Stomach (tissue), 9 donors: ENCODE measurements around the gene FGGY. TPM values are rescaled to one million over a fixed set of nuclear protein-coding genes. Genes with fewer than 3 reads are reported as not detected.

Source experiments
- DNase-seq, 2 donors: peaks; one replicate each; pipeline versions ENCODE4 v3.0.0 to v3.0.0-alpha.2; 2013 to 2019
- H3K27ac ChIP-seq, 5 donors: fragments of 200-600 bp in 4 of 5; sonication (generic) in 4 of 5; one replicate each; pipeline ENCODE4 v1.5.1; 2013 to 2019; ENCODE audit warnings: mild to moderate bottlenecking in 1 of 5, moderate library complexity in 1 of 5
- H3K27me3 ChIP-seq, 3 donors: fragments of 200-600 bp; sonication (generic); one replicate each; pipeline ENCODE4 v1.5.1; 2017 to 2019; ENCODE audit warnings: mixed run types in 1 of 3
- H3K36me3 ChIP-seq, 4 donors: fragments of 200-600 bp; sonication (generic); 1 replicate in 3 of 4; 2 replicates in 1 of 4; pipeline ENCODE4 v1.5.1; 2016 to 2019
- H3K4me1 ChIP-seq, 4 donors: fragments of 200-600 bp; sonication (generic); one replicate each; pipeline ENCODE4 v1.5.1; 2016 to 2019
- H3K4me3 ChIP-seq, 4 donors: fragments of 200-600 bp; sonication (generic) in 3 of 4; one replicate each; pipeline ENCODE4 v1.5.1; 2016 to 2019; ENCODE audit warnings: mild to moderate bottlenecking in 1 of 4
- H3K9me3 ChIP-seq, 4 donors: fragments of 200-600 bp; sonication (generic); one replicate each; pipeline ENCODE4 v1.5.1; 2016 to 2019
- EP300 ChIP-seq: sonication (generic); formaldehyde crosslinking; IDR thresholded peaks from one replicate; pipeline ENCODE4 v1.6.1; 2017; ENCODE audit warnings: antibody characterized with exemption
- POLR2A ChIP-seq, 4 donors: fragments of 450-650 bp; IDR thresholded peaks; one replicate each; pipeline ENCODE4 v1.6.1; 2016; ENCODE audit warnings: antibody characterized with exemption in 4 of 4, control low read depth in 2 of 4, mild to moderate bottlenecking in 1 of 4, moderate library complexity in 1 of 4
- POLR2AphosphoS5 ChIP-seq, 3 donors: sonication (generic); formaldehyde crosslinking; IDR thresholded peaks; one replicate each; pipeline ENCODE4 v1.6.1; 2016; ENCODE audit warnings: antibody characterized with exemption in 3 of 3
- WGBS, 5 donors: extraction: QIAGEN DNeasy Blood & Tissue Kit in 3 of 5; methylation state at CpG; one replicate each; pipeline versions ENCODE4 v1.1.5 to v1.1.7; 2013 to 2018; 5-methylcytosine and 5-hydroxymethylcytosine counted together
- intact Hi-C: fragments of 100-400 bp; cut with DNase I; formaldehyde crosslinking; loops from one replicate; pipeline ENCODE4 v1.15.1; 2023; ENCODE audit warnings: low total_unique reads
- polyA plus RNA-seq, 3 donors: library from polyadenylated mRNA; stranded (reverse); fragments of 200-250 nt; gene quantifications; one replicate each; pipeline ENCODE4 v1.2.3, GENCODE V29; 2013
- total RNA-seq, 5 donors: library from RNA; depleted of rRNA; stranded (reverse); fragments of >200 nt; gene quantifications; one replicate each; pipeline versions ENCODE4 v1.1.0 to v1.2.3, GENCODE V29; 2014 to 2016
- TF ChIP-seq, protein P1 (sequence below), 7 experiments: fragments of 450-650 bp in 4 of 7; fragments of 200-600 bp in 3 of 7; sonication (generic) in 3 of 7; IDR thresholded peaks; one replicate each; pipeline ENCODE4 v1.5.1; 2016 to 2019; ENCODE audit warnings: antibody characterized with exemption in 7 of 7, control low read depth in 2 of 7, mild to moderate bottlenecking in 1 of 7
- donor health status: healthy with polysubstance abuse.
- donor health status: Bipolar disorder and iron deficiency.
- donor health status: healthy.

Gene FGGY
- total and polyA plus RNA-seq, 8 donors = 6.2 to 40.6 (median 10.8) TPM

DNA sequence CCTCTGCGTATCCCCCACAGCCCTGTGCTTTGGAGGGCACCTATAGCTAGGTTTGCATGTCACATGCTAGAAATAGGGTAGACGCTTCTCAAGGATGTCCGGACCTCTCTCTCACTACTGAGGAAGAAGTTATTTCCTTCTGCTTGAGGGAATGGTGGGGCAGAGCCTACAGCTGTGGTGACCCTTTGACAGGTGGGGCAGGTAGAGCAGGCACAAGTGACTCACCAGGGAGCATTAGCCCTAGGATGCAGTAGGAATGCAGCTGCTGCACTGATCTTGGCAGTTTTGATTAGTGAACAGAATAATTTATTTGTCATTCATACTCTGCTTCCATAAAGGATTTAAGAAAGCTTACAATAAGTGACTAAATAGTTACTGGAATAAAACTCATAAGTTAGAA is 388.2 kb downstream of the FGGY start:
- Histone ChIP-seq H3K36me3 (no peaks in the 10 kb centered on the region), H3K9me3 (no peaks in the 10 kb centered on the region), H3K4me3 (no peak overlapping the region), H3K27me3 (no peaks in the 10 kb centered on the region), H3K4me1 (peaks cover 0 to 41% (median 6%) of the 10 kb centered on the region in 4 donors), H3K27ac (peak overlapping the region in 2 of 5 donors; percentile 7 to 82)
- WGBS, 5 donors = 90 to 99% (median 96%) methylated on average over 3 of the region's 3 CpGs
- intact Hi-C loops = no loop called here
- DNase-seq = no peak
- no peak for TF ChIP-seq EP300
- TF ChIP-seq POLR2AphosphoS5 (IDR thresholded peaks at IDR 0.05) = no peak
- TF ChIP-seq, protein P1, sequence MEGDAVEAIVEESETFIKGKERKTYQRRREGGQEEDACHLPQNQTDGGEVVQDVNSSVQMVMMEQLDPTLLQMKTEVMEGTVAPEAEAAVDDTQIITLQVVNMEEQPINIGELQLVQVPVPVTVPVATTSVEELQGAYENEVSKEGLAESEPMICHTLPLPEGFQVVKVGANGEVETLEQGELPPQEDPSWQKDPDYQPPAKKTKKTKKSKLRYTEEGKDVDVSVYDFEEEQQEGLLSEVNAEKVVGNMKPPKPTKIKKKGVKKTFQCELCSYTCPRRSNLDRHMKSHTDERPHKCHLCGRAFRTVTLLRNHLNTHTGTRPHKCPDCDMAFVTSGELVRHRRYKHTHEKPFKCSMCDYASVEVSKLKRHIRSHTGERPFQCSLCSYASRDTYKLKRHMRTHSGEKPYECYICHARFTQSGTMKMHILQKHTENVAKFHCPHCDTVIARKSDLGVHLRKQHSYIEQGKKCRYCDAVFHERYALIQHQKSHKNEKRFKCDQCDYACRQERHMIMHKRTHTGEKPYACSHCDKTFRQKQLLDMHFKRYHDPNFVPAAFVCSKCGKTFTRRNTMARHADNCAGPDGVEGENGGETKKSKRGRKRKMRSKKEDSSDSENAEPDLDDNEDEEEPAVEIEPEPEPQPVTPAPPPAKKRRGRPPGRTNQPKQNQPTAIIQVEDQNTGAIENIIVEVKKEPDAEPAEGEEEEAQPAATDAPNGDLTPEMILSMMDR (IDR thresholded peaks at IDR 0.05) = no peak

DNA sequence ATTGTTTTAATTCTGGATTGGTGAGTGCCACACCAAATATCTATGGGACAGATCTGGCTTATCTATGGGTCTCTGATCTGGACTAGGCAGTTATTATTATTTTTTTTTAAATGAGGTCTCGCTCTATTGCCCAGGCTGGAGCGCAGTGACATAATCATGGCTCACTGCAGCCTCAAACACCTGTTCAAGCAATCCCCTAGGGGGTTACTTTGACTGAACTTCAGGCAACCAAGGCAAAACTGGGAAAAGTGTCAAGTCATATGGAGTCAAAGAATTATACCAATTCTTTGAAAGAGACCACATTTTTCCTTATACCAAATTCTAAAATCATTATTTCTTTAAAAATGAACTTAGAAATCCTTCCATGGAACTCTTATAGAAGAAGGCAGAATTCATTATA is 388.8 kb downstream of the FGGY start:
- Histone ChIP-seq H3K36me3 (no peaks in the 10 kb centered on the region), H3K4me3 (no peak overlapping the region), H3K27me3 (no peaks in the 10 kb centered on the region), H3K27ac (peak overlapping the region in 2 of 5 donors; percentile 7 to 82), H3K4me1 (peaks cover 0 to 47% (median 6%) of the 10 kb centered on the region in 4 donors), H3K9me3 (no peaks in the 10 kb centered on the region)
- DNase-seq = no peak
- no peak for TF ChIP-seq POLR2A (IDR thresholded peaks at IDR 0.05)
- no peak for TF ChIP-seq POLR2AphosphoS5 (IDR thresholded peaks at IDR 0.05)
- no peak for TF ChIP-seq EP300
- TF ChIP-seq, protein P1 (IDR thresholded peaks at IDR 0.05) = no peak
- intact Hi-C loops = no loop called here
- WGBS, 5 donors = 96 to 100% (median 97%) methylated on average over 2 of the region's 2 CpGs

DNA sequence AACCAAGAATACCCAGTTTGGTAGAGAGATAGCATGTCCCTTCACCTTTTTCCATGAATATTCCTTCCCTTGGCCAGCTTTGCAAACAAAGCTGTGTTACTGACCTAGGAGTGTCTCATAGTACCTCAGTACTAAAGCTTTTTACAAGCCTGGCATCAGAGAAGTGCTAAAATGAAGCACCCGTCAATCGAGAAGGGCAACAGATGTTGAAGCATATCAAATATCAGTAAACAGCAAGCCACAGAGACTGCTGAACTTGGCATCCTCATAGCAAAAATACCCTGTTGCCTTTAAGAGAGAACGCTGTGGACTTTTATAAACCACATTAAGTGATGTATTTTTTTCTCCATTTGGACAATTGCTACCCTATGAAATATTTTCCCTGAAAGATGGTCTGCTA is 389.3 kb downstream of the FGGY start:
- TF ChIP-seq POLR2A (IDR thresholded peaks at IDR 0.05) (no peak), POLR2AphosphoS5 (IDR thresholded peaks at IDR 0.05) (no peak), EP300 (no peak)
- TF ChIP-seq, protein P1 (IDR thresholded peaks at IDR 0.05) = no peak
- Histone ChIP-seq H3K27ac (no peak overlapping the region), H3K27me3 (no peaks in the 10 kb centered on the region), H3K4me3 (no peak overlapping the region), H3K9me3 (no peaks in the 10 kb centered on the region), H3K36me3 (no peaks in the 10 kb centered on the region), H3K4me1 (peaks cover 0 to 52% (median 9%) of the 10 kb centered on the region in 4 donors)
- WGBS, 5 donors = 45 to 79% (median 70%) methylated on average over 3 of the region's 3 CpGs
- no peak for DNase-seq
- intact Hi-C loops = no loop called here

DNA sequence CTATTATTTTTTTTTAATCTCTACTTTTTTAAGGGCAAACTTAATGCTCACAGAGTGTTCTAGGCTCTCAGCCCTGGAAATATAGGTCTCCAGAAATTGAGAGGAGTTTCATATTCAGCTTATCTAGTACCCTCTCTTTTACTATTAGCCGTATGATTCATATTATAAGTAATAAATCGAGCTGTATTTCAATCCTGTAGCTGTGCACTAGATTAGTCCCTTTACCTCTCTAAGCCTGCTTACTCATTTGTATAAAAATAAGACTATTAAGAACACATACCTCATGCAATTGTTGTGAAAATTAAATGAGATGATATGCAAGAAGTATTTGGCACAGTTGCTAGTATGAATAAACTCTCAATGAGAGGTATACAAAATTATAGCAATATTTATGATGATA is 389.7 kb downstream of the FGGY start:
- WGBS, 5 donors = 60 to 87% (median 79%) methylated on average over 2 of the region's 2 CpGs
- H3K36me3 ChIP-seq = no peaks in the 10 kb centered on the region
- no peak for DNase-seq
- no peaks in the 10 kb centered on the region for H3K9me3 ChIP-seq
- intact Hi-C loops = no loop called here
- peak overlapping the region in 1 of 5 donors; percentile 37 for H3K27ac ChIP-seq
- no peak overlapping the region for H3K4me3 ChIP-seq
- no peaks in the 10 kb centered on the region for H3K27me3 ChIP-seq
- no peak for TF ChIP-seq POLR2A (IDR thresholded peaks at IDR 0.05)
- peaks cover 0 to 50% (median 9%) of the 10 kb centered on the region in 4 donors for H3K4me1 ChIP-seq

DNA sequence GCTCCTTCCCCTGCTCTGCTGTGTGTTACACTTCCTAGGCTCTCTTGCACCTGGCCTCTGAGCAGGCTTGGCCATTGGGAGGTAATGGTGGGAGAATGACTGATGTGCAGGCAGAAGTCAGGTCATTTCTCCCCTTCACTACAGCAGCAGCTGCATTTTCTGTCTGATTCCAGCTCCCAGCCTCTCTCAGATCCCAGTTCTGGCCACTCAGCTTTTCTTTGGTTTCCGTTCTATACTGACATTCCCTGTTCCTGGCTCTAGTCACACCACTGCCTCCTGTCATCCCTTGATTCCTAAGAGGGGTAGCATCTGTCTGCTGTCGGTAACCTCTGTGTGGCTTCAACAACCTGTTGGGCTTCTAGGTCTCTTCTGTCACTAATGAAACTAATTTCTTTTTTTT is 390.2 kb downstream of the FGGY start:
- Histone ChIP-seq H3K9me3 (no peaks in the 10 kb centered on the region), H3K27ac (peak overlapping the region in 1 of 5 donors; percentile 37), H3K27me3 (no peaks in the 10 kb centered on the region), H3K4me1 (peaks cover 0 to 45% (median 9%) of the 10 kb centered on the region in 4 donors), H3K4me3 (no peak overlapping the region), H3K36me3 (no peaks in the 10 kb centered on the region)
- no peak for TF ChIP-seq POLR2AphosphoS5 (IDR thresholded peaks at IDR 0.05)
- TF ChIP-seq POLR2A (IDR thresholded peaks at IDR 0.05) = no peak
- no peak for TF ChIP-seq EP300
- TF ChIP-seq, protein P1 (IDR thresholded peaks at IDR 0.05) = no peak
- intact Hi-C loops = no loop called here
- WGBS, 5 donors = 85 to 91% (median 87%) methylated on average over 2 of the region's 2 CpGs
- no peak for DNase-seq
